Body of pancreas (tissue), 4 donors: ENCODE results near the gene GORASP1.

Experiments
- CTCF ChIP-seq, 7 experiments: fragments of 450-650 bp in 4 of 7; fragments of 200-600 bp in 3 of 7; sonication (generic) in 3 of 7; IDR thresholded peaks; one replicate each; pipeline ENCODE4 v1.5.1; 2016 to 2019; ENCODE audit warnings: antibody characterized with exemption in 7 of 7
- POLR2A ChIP-seq, 3 donors: fragments of 450-650 bp; IDR thresholded peaks; one replicate each; pipeline ENCODE4 v1.6.1; 2016; ENCODE audit warnings: antibody characterized with exemption in 3 of 3, mild to moderate bottlenecking in 2 of 3

GRCh38 chr3:39113291-39113690 is 5.9 kb upstream of the GORASP1 start:
- TF ChIP-seq CTCF (IDR thresholded peaks at IDR 0.05) (no peak), POLR2A (IDR thresholded peaks at IDR 0.05) (no peak)
